ENCODE results near the gene TBC1D1. TPM values are rescaled to one million over a fixed set of nuclear protein-coding genes. Genes with fewer than 3 reads are reported as not detected.

TBC1D1 gene
- total and polyA plus RNA-seq, 2 of the 8 experiments (the other 6 are each of a cell fraction or from before 2014, with no cell fraction given): 96.9 to 162 TPM

DNA sequence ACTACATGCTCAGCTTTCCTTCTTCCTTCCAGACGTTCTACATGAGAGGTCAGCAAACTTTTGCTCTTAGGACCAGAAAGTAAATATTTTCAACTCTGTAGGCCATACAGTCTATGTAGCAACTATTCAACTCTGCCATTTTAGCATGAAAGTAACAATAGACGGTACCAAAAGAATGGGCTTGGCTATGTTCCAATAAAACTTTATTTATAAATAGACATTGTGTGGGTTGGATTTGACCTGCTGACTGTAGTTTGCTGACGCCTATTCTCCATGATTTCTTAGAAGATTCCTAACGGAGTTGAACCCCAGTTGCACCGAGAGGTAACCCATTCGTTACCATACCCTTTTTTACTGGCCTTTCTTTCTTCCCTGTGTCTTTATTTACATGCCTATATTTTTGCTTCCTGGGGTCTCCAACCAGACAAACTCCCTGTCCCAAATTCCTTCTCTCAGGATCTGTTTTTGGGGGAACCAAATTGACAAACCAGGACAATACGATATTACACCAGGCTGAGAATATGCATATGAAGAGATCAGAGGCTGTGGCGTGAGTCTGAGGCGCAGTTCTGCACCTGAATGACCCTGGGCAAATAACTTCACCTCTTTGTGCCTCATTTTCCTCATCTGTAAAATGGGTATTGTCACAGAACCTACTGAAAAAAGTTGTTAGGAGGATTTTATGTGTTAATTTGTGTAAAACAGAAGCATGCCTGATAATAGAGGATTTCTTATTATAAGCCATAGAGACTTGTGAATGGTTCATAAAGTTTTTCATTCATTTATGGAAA, 58.9 kb downstream of the TBC1D1 start:
- Histone ChIP-seq H3K9ac (replicated peaks in 1 of 4; ENCODE audit: extremely low read depth in 1 of 4, low read depth in 3 of 4, low read length in 3 of 4) (no peak overlapping the region), H3K4me1 (replicated peaks in 1 of 4; ENCODE audit: control insufficient read depth in 3 of 4, insufficient read depth in 4 of 4, low read length in 3 of 4) (no peaks in the 10 kb centered on the region), H3K36me3 (ENCODE audit: control insufficient read depth in 2 of 4, insufficient read depth in 4 of 4, low read length in 3 of 4) (no peaks in the 10 kb centered on the region), H3K14ac (ENCODE audit: insufficient read length) (no peak overlapping the region), H4K8ac (ENCODE audit: extremely low read depth, insufficient read depth, low read length) (no peak overlapping the region), H3K4me3 (ENCODE audit: extremely low read depth in 1 of 4, insufficient read depth in 2 of 4, low read depth in 3 of 4, low read length in 4 of 4) (no peak overlapping the region), H2BK120ac (replicated peaks; ENCODE audit: low read depth, low read length) (no peak overlapping the region), H2BK20ac (ENCODE audit: low read length) (no peak overlapping the region), H3K18ac (ENCODE audit: extremely low read depth, low read length) (no peak overlapping the region), H3K4ac (replicated peaks; ENCODE audit: insufficient read length, low read depth, low read length) (no peak overlapping the region), H3K23ac (ENCODE audit: insufficient read length) (no peak overlapping the region), H3K9me3 (ENCODE audit: insufficient read depth in 2 of 2, low read depth in 1 of 2, low read length in 1 of 2) (no peaks in the 10 kb centered on the region), H3K79me2 (ENCODE audit: control insufficient read depth in 1 of 2, insufficient read depth in 2 of 2, low read length in 2 of 2) (no peaks in the 10 kb centered on the region), H2AK5ac (ENCODE audit: low read depth, low read length) (no peak overlapping the region), H4K5ac (ENCODE audit: insufficient read length, low read depth, low read length) (no peak overlapping the region), H3K4me2 (ENCODE audit: insufficient read depth in 1 of 2, low read depth in 2 of 2, low read length in 2 of 2) (no peak overlapping the region), H4K20me1 (replicated peaks in 1 of 2; ENCODE audit: control insufficient read depth in 1 of 2, insufficient read depth in 2 of 2, low read length in 2 of 2) (no peaks in the 10 kb centered on the region), H4K91ac (replicated peaks; ENCODE audit: insufficient read length, low read length) (no peak overlapping the region), H2BK5ac (ENCODE audit: low read depth, low read length) (no peak overlapping the region), H3K56ac (replicated peaks; ENCODE audit: insufficient read length, low read depth, low read length) (no peak overlapping the region), H2AFZ (ENCODE audit: low read length) (no peak overlapping the region), H3K79me1 (ENCODE audit: low read depth, low read length) (no peaks in the 10 kb centered on the region), H3K27ac (ENCODE audit: low read depth, low read length) (no peak overlapping the region), H3K23me2 (ENCODE audit: low read depth, low read length) (no peaks in the 10 kb centered on the region), H3K27me3 (replicated peaks in 1 of 4; ENCODE audit: control insufficient read depth in 3 of 4, extremely low read depth in 1 of 4, insufficient read depth in 3 of 4, low read length in 3 of 4) (no peaks in the 10 kb centered on the region), H2BK12ac (ENCODE audit: low read depth, low read length) (no peak overlapping the region), H2BK15ac (ENCODE audit: low read length) (no peak overlapping the region)
- FAIRE-seq (peak; percentile 28), DNase-seq (ENCODE audit: low read depth in 1 of 2, low spot score in 2 of 2) (no peak)
- POLR2A ChIA-PET (ENCODE audit: partially characterized antibody): no interaction called here
- TF ChIP-seq SP2 (IDR thresholded peaks at IDR 0.05; ENCODE audit: low read length) (no peak), NRF1 (IDR thresholded peaks at IDR 0.05; ENCODE audit: low read depth, low read length) (no peak), TAF1 (IDR thresholded peaks at IDR 0.05; ENCODE audit: low read depth, low read length) (no peak), KDM4A (IDR thresholded peaks at IDR 0.05; ENCODE audit: low read depth, low read length, severe bottlenecking) (no peak), TBP (IDR thresholded peaks at IDR 0.05; ENCODE audit: low read depth, low read length) (no peak), SUZ12 (IDR thresholded peaks at IDR 0.05; ENCODE audit: low read length) (no peak), RXRA (IDR thresholded peaks at IDR 0.05; ENCODE audit: insufficient read depth, low read depth, low read length) (no peak)
- TF ChIP-seq, protein P1, sequence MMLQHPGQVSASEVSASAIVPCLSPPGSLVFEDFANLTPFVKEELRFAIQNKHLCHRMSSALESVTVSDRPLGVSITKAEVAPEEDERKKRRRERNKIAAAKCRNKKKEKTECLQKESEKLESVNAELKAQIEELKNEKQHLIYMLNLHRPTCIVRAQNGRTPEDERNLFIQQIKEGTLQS (IDR thresholded peaks at IDR 0.05; ENCODE audit: insufficient read depth, low read depth, low read length): no peak
- WGBS, 2 experiments (ENCODE audit: extremely low coverage in 1 of 2, insufficient coverage in 1 of 2, insufficient read length in 1 of 2, insufficient replicate concordance in 2 of 2, low coverage in 1 of 2, low lambda C conversion rate in 2 of 2, missing lambda C conversion rate in 1 of 2): 90% methylated on average over 9 of the region's 9 CpGs; no CpG with 5 or more reads in 1 of the 2 experiments
- CTCF ChIA-PET (ENCODE audit: partially characterized antibody): no interaction called here
